ENCODE results near the gene FAM50B. TPM values are rescaled to one million over a fixed set of nuclear protein-coding genes. Genes with fewer than 3 reads are reported as not detected.

FAM50B gene
- total RNA-seq, 3 donors from 2014 or later (not counting 1 experiment from before 2014, with no cell fraction given) = 1.9 to 4.7 (median 1.9) TPM

DNA sequence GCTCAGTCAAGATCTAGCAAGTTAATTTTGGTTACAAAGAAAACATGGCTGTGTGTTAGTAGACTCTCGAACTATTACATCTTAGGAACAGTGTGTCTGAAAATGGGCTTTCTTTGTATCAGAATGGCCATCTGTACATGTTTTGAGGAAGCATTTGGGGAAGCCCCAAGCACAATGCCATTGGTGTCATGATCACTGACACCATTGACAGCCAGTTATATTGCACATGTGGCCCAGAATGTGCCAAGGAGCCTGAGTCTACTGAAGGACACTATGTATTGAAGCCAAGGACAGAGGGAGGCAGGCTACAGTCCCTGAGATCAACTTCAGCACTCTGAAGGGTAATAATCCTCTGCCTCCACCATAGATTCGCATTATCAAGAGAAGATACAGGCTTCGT lies 12.6 kb upstream of the FAM50B start:
- Mint-ChIP-seq H3K36me3 (no peaks in the 10 kb centered on the region), H3K27ac (no peak overlapping the region), H3K9me3 (no peaks in the 10 kb centered on the region), H3K4me3 (no peak overlapping the region), H3K27me3 (ENCODE audit: low read depth in 2 of 2) (peaks cover 0 to 1% of the 10 kb centered on the region in 2 donors), H3K4me1 (no peaks in the 10 kb centered on the region)
- ATAC-seq (no peak), DNase-seq (no peak)
- Histone ChIP-seq H3K27ac (ENCODE audit: low read length) (no peak overlapping the region), H3K4me3 (ENCODE audit: low read length) (no peak overlapping the region), H3K4me1 (ENCODE audit: control insufficient read depth, insufficient read depth, low read length) (no peaks in the 10 kb centered on the region), H3K36me3 (ENCODE audit: control insufficient read depth, insufficient read depth, low read length) (no peaks in the 10 kb centered on the region), H3K27me3 (ENCODE audit: control insufficient read depth, insufficient read depth, low read length) (no peaks in the 10 kb centered on the region), H3K9me3 (ENCODE audit: control insufficient read depth, insufficient read depth, low read length) (no peaks in the 10 kb centered on the region)
- WGBS (ENCODE audit: insufficient coverage) = 86% methylated on average over 2 of the region's 3 CpGs
- TF ChIP-seq, protein P1, sequence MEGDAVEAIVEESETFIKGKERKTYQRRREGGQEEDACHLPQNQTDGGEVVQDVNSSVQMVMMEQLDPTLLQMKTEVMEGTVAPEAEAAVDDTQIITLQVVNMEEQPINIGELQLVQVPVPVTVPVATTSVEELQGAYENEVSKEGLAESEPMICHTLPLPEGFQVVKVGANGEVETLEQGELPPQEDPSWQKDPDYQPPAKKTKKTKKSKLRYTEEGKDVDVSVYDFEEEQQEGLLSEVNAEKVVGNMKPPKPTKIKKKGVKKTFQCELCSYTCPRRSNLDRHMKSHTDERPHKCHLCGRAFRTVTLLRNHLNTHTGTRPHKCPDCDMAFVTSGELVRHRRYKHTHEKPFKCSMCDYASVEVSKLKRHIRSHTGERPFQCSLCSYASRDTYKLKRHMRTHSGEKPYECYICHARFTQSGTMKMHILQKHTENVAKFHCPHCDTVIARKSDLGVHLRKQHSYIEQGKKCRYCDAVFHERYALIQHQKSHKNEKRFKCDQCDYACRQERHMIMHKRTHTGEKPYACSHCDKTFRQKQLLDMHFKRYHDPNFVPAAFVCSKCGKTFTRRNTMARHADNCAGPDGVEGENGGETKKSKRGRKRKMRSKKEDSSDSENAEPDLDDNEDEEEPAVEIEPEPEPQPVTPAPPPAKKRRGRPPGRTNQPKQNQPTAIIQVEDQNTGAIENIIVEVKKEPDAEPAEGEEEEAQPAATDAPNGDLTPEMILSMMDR (IDR thresholded peaks at IDR 0.05) = no peak
- intact Hi-C loops (cut with micrococcal nuclease) = no loop called here

DNA sequence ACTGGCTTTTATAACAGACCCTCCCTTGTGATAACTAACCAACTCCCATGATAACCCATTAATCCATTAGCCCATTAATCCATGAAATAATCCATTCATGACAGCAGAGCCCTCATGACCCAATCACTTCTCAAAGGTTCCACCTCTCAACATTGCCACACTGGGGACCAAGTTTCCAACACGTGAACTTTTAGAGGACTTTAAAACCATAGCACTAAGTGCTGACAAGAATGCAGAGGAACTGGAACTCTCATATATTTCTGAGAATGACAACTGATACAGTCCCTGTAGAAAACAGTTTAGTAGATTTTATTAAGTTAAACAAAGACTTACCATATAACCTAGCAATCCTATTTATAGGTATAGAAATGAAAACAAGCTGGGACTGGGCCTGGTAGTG lies 11.4 kb upstream of the FAM50B start:
- TF ChIP-seq, protein P1 (IDR thresholded peaks at IDR 0.05) = no peak
- no peak overlapping the region for H3K27ac ChIP-seq (ENCODE audit: low read length)
- Mint-ChIP-seq H3K27me3 (ENCODE audit: low read depth in 2 of 2) (peaks cover 4 to 13% of the 10 kb centered on the region in 2 donors), H3K4me1 (no peaks in the 10 kb centered on the region), H3K9me3 (no peaks in the 10 kb centered on the region), H3K27ac (no peak overlapping the region), H3K36me3 (no peaks in the 10 kb centered on the region), H3K4me3 (no peak overlapping the region)
- no peaks in the 10 kb centered on the region for H3K9me3 ChIP-seq (ENCODE audit: control insufficient read depth, insufficient read depth, low read length)
- H3K4me1 ChIP-seq (ENCODE audit: control insufficient read depth, insufficient read depth, low read length) = no peaks in the 10 kb centered on the region
- H3K36me3 ChIP-seq (ENCODE audit: control insufficient read depth, insufficient read depth, low read length) = no peaks in the 10 kb centered on the region
- ATAC-seq = no peak
- H3K4me3 ChIP-seq (ENCODE audit: low read length) = no peak overlapping the region
- 89% methylated on average over 1 of the region's 1 CpG for WGBS (ENCODE audit: insufficient coverage)
- no peak for DNase-seq
- no peaks in the 10 kb centered on the region for H3K27me3 ChIP-seq (ENCODE audit: control insufficient read depth, insufficient read depth, low read length)
- intact Hi-C loops (cut with micrococcal nuclease) = no loop called here

DNA sequence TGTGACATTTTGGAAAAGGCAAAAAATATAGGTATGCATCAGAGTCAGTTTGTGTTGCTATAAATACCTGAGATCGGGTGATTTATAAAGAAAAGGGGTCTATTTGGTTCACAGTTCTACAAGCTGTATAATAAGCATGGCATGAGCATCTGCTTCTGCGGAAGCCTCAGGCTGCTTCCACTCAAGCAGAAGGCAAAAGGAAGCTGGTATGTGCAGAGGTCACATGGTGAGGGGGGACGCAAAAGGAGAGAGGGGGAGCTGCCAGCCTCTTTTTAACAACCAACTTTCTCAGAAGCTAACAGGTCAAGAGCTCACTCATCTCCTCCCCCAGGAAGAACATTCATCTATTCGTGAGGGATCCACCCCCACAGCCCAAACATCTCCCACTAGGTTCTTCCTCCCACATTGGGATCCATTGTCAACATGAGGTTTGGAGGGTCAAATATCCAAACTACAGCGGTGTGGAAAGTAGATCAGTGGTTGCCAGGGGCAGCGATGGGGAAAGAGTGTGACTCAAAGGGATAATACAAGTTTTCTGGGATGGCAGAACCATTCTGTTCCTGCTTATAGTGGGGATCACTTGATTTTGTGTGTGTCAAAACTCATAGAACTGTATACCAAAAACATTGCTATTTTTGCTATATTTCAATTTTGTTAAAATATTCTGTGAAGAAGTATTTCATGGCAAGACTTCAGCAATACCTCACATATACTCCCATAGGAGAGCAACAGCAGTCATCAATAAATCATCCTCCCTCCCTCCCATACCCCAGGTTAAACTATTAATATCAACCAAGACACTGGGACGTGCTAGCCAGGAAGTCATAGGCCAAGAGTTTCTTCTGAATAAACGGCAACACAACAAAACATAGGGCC lies 9.9 kb upstream of the FAM50B start:
- no peak overlapping the region for H3K27ac Mint-ChIP-seq
- intact Hi-C loops (cut with micrococcal nuclease) = no loop called here
- H3K36me3 Mint-ChIP-seq = no peaks in the 10 kb centered on the region

More for the DNA sequence above, 9.9 kb upstream of the FAM50B start:
- no peak overlapping the region for H3K4me3 ChIP-seq (ENCODE audit: low read length)
- H3K9me3 ChIP-seq (ENCODE audit: control insufficient read depth, insufficient read depth, low read length) = no peaks in the 10 kb centered on the region
- no peaks in the 10 kb centered on the region for H3K4me1 Mint-ChIP-seq
- DNase-seq (no peak), ATAC-seq (no peak)
- no peaks in the 10 kb centered on the region for H3K27me3 ChIP-seq (ENCODE audit: control insufficient read depth, insufficient read depth, low read length)
- TF ChIP-seq, protein P1 (IDR thresholded peaks at IDR 0.05) = no peak
- H3K27me3 Mint-ChIP-seq (ENCODE audit: low read depth in 2 of 2) = peaks cover 4 to 17% of the 10 kb centered on the region in 2 donors
- no peaks in the 10 kb centered on the region for H3K4me1 ChIP-seq (ENCODE audit: control insufficient read depth, insufficient read depth, low read length)
- no peak overlapping the region for H3K27ac ChIP-seq (ENCODE audit: low read length)
- H3K4me3 Mint-ChIP-seq = no peak overlapping the region
- H3K9me3 Mint-ChIP-seq = no peaks in the 10 kb centered on the region
- WGBS (ENCODE audit: insufficient coverage) = 90% methylated on average over 8 of the region's 8 CpGs
- H3K36me3 ChIP-seq (ENCODE audit: control insufficient read depth, insufficient read depth, low read length) = no peaks in the 10 kb centered on the region

All from natural killer cell (primary cell).